Fibroblast of mammary gland (primary cell): Measurements from ENCODE around the gene CHST11.

ENCODE experiments used
- DNase-seq: peaks from one replicate; pipeline ENCODE4 v3.0.0-alpha.2; 2010; ENCODE audit warnings: low read depth
- H3K4me3 ChIP-seq: 2 replicates; pipeline ENCODE4 v1.5.1; 2011; ENCODE audit warnings: low read depth, mild to moderate bottlenecking, low read length, moderate library complexity; ENCODE audit not compliant: control insufficient read depth
- TF ChIP-seq, protein P1 (sequence below): conservative IDR thresholded peaks from 2 replicates; pipeline ENCODE4 v1.5.1; 2011; ENCODE audit warnings: low read depth, low read length, inconsistent platforms; ENCODE audit not compliant: control insufficient read depth, insufficient read depth

Gene CHST11

DNA sequence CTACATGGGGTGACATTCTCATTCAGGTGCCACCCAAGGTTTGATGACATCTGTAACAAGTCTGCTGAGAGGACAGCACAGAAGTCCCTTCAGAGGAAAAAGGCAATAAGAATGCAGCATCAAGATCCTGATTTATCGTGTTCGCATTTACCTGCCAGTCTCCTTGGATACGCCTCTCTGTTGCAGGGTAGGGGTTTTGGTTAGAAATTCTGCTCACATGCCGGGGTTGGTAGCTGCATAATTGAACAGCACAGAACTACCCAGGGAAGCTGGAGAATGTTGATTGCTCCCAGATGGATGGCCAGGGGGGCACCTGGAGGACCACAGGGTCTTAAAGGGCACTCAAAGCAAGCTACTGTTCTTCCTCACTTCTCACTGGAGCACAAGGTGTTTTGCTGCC, 31.1 kb upstream of the CHST11 start:
- TF ChIP-seq, protein P1, sequence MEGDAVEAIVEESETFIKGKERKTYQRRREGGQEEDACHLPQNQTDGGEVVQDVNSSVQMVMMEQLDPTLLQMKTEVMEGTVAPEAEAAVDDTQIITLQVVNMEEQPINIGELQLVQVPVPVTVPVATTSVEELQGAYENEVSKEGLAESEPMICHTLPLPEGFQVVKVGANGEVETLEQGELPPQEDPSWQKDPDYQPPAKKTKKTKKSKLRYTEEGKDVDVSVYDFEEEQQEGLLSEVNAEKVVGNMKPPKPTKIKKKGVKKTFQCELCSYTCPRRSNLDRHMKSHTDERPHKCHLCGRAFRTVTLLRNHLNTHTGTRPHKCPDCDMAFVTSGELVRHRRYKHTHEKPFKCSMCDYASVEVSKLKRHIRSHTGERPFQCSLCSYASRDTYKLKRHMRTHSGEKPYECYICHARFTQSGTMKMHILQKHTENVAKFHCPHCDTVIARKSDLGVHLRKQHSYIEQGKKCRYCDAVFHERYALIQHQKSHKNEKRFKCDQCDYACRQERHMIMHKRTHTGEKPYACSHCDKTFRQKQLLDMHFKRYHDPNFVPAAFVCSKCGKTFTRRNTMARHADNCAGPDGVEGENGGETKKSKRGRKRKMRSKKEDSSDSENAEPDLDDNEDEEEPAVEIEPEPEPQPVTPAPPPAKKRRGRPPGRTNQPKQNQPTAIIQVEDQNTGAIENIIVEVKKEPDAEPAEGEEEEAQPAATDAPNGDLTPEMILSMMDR, result no peak
- H3K4me3 ChIP-seq, result no peak overlapping the region
- DNase-seq, result no peak

DNA sequence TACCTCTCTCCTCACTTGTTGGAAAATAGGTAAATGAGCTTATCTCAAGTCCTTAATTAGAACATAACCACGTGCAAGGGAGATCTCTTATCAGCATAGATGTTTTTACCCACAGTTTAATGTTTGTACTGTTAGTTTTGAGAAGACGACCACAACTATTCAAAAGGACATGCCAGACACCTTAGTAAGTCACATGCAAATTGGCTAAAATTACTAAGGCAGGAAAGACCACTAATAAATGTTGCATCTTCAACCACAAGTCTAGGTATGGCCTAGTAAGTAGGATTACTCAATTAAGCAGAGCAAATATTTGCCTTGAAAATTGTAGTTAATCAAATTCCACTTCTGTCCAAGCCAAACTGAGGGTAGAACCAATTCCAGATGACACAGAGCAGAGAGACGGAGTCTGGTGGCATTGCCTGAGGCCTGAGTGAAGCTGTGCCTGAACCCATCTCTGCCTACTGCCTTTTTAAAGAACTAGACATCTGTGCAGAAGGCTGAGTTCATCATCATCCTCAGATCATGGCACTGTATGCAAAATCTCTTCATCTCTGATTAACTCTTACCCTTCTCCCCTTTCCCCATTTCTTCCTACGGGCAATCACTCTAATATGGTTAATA, 29.7 kb upstream of the CHST11 start:
- TF ChIP-seq, protein P1, result no peak
- peak; percentile 67 for DNase-seq
- H3K4me3 ChIP-seq, result no peak overlapping the region

DNA sequence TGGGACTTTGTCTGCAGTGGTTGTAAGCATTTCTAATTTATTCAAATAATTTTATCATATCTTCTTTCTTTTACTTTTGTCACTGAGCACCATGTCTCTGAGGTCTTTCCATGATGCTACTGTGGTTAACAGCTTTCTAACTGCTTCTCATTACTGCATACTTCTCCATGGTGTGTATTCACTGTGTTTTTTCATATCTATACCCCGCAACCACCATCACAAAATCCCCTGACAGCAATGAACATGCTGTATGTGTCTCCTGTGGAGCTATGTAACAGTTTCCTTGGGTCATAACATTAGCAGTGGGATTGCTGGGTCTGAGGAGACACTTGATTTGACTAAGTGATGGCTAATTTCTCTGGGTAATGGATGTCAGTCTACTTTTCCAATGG, 29.2 kb upstream of the CHST11 start:
- TF ChIP-seq, protein P1, result no peak
- no peak overlapping the region for H3K4me3 ChIP-seq
- DNase-seq, result no peak

DNA sequence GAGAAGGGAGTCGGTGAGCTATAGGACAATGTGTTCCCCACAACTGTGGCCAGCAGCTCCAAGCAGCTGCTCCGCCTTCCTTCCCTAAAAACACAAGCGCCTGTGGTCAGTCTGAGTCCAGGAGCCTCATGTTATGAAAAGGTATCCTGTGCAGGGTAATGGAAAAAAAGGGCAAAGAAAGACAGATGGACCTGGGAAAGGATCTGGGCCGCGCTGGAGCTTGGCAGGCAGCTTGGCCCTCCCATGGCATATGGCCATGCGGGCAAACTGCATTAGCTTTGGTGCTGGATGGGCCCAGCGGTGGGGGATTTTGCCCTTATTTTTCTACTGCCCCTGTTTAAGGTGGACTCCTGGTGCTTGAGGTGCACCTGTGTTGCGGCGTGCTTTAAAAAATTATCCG, 23.7 kb upstream of the CHST11 start:
- TF ChIP-seq, protein P1, result no peak

DNA sequence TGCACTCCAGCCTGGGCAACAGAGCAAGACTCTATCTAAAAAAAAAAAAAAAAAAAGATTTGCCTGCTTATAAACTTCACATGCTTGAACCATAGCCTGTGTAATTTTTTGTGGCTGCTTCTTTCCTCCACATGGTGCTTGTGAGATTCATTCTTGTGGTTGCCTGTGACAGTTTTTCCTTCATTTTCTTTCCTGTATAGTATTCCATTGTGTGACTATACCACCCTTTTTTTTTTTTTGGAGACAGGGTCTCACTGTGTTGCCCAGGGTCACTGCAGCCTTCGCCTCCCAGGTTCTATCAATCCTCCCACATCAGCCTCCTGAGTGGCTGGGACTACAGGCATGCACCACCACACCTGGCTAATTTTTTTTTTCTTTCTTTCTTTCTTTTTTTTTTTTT, 22.6 kb upstream of the CHST11 start:
- TF ChIP-seq, protein P1, result no peak
- H3K4me3 ChIP-seq, result no peak overlapping the region
- DNase-seq, result no peak

More for the DNA sequence above, 23.7 kb upstream of the CHST11 start:
- no peak overlapping the region for H3K4me3 ChIP-seq
- DNase-seq, result no peak

DNA sequence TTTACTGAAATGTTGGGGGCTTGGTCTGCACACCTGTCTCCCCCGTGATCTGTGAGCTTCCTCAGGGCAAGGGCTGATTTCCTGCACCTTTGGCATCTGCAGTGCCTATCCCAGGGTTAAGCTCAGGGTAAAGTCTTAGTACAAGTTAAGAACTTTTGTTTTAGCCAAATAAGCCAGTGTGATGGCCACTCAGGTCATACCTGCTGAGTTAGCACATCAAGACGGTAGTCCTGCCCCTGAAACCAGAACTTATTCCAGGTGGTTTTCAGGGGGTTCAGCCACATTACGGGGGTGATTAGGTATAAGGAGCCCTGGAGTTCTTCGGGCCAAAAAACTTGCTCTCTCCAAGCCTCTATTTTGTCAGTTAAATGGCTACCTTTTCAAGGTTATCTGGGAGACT, 21.6 kb upstream of the CHST11 start:
- DNase-seq, result no peak
- H3K4me3 ChIP-seq, result no peak overlapping the region
- TF ChIP-seq, protein P1, result no peak

DNA sequence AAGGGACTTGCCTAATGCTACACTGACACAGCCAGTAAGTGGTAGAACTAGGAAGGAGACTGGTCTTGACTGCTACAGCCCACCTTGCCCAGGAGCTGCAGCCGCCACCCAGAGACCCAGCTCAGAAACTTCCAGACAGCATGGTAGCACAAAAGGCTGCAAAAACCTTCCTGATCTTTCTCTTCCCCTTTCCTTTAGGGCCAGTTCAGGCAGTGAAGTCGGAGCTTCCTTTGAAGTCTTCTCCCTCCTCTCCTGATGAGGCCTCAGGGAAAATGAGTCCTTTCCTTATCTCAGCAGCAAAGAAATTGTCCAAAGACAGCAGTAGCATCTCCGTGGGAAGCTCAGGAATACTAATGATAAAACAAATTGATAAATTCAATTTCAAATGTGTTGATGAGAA, 21.0 kb upstream of the CHST11 start:
- TF ChIP-seq, protein P1, result no peak
- no peak overlapping the region for H3K4me3 ChIP-seq
- DNase-seq, result no peak
